HG03520 (cell line): Measurements from ENCODE around the gene STPG2.

Source experiments
- ATAC-seq: cut with Tn5 transposase; IDR thresholded peaks from one replicate; pipeline ENCODE4 v1.9.1; 2021; ENCODE audit warnings: mild to moderate bottlenecking, moderate library complexity; ENCODE audit not compliant: unreplicated experiment

STPG2 gene

DNA sequence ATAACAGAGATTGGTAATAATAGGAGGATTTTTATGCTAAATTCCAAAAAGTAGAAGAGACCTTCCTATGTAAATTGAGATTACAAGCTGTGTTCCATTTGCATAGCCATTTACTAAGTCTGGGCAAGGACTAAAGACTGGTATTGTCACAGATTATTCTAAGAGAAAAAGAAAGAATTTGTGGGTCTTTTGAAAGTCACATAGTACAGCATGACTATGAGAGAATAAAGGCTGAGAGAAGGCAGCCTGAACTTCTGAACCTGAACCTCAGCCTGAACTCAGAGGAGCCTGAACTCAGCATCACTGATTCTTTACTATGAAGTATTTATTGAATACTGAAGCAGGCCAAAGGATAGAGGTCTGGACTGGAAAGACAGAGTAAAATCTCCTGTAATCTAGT lies 297.5 kb downstream of the STPG2 start:
- ATAC-seq: no peak

DNA sequence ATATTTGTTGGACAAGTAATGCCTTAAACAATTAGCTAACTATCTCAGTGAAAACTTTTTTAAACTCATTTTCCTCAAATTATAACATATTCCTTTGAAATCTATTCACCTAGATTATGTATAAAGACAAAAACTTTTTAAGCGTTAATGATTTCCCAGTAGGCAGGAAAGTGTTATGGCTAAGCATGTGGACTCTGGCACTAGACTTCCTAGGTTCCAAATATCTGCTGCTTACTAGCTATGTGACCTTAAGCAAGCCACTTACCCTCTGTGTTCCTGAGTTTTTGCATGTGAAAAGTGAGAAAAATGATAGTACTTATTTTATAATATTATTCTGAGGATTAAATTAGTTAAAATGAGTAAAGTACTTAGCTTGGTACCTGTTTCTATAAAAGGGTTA lies 301.8 kb downstream of the STPG2 start:
- ATAC-seq: no peak

DNA sequence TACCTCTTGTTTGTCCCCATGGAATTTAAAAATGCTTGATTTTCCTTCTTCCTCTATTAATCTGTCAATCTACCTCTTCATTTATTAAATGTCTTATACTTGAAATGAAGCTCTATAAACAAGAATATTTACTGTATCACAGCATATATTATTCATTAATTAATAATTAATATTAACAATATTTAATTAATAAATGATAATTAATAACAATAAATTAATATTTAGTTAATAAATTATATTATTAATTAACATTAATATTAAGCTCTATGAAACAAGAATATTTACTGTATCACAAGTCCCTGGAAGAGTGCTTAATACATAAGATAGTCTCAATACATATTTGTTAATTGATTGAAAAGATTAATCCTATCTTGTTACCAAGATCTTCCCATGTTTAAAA lies 306.6 kb downstream of the STPG2 start:
- no peak for ATAC-seq

DNA sequence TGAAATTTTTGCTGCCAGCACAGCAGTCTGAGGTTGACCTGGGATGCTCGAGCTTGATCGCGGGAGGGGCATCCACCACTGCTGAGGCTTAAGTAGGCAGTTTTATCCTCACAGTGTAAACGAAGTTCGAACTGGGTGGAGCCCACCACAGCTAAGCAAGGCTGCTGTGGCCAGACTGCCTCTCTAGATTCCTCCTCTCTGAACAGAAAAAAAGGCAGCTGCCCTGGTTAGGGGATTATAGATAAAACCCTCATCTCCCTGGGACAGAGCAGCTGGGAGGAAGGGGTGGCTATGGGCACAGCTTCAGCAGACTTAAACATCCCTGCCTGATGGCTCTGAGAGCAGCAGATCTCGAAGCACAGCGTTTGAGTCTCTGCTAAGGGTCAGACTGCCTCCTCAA lies 314.6 kb downstream of the STPG2 start:
- no peak for ATAC-seq

DNA sequence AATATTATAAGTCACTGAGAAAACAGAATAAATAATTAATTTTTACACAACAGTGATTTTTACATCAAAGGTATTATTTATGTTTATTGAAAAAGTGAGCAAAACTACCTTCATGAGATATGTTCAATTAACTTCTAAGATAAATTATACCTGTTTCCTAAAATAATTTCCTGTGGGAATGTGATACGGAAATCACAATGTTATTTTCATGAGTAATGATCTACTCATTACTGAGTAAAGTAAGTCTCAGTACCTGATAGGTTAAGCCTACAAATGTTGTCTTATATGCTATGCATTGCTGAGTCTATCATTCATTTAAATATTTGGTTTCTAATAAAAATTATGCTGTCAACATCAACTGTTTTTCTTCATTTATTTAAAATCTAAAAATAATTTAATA lies 324.0 kb downstream of the STPG2 start:
- no peak for ATAC-seq

DNA sequence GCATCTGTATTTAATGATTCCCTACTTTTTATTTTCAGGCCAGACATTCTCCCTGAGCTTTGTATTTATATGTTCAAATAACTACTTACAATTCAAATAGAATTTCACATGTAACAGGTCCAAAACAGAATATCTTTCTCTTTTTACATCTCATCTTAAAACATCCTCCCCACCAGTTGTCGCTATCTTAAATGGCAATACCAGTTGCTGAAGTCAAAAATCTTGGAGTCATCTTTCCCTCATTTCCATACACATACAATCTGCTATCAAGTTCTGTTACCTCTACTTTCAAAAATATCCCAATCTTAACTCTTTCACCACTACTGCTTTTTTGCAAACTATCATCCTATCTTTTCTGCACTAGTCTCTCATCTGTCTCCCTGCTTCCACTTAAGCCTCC lies 330.5 kb downstream of the STPG2 start:
- no peak for ATAC-seq

DNA sequence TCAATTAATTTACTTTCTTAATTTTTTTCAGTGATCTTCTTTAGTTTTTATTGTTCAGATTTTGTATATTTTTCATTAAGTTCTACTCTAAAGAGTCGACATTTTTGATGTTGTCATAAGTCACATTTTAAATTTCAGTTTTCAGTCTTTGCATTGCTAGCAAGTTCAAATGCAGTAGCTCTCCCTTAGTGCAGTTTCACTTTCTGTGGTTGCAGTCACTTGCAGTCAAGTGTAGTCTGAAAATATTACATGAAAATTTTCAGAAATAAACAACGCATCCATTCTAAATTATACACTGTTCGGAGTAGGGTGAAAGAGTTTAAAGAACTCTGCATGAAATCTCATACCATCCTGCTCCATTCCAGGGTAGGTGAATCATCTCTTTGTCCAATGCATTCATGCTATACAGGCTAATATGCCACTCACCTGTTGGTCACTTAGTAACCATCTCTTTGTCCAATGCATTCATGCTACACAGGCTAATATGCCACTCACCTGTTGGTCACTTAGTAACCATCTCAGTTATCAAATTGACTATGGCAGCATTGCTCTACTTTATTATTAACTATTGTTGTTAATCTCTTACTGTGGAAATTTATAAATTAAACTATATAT lies 356.9 kb downstream of the STPG2 start:
- no peak for ATAC-seq

DNA sequence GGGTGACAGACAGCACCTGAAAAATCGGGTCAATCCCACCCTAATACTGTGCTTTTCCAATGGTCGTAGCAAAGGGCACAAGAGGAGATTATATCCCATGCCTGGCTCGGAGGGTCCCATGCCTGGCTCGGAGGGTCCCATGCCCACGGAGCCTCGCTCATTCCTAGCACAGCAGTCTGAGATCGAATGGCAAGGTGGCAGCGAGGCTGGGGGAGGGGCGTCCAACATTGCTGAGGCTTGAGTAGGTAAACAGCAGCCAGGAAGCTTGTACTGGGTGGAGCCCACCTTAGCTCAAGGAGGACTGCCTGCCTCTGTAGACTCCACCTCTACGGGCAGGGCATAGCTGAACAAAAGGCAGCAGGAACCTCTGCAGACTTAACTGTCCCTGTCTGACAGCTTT lies 365.1 kb downstream of the STPG2 start:
- ATAC-seq: no peak

DNA sequence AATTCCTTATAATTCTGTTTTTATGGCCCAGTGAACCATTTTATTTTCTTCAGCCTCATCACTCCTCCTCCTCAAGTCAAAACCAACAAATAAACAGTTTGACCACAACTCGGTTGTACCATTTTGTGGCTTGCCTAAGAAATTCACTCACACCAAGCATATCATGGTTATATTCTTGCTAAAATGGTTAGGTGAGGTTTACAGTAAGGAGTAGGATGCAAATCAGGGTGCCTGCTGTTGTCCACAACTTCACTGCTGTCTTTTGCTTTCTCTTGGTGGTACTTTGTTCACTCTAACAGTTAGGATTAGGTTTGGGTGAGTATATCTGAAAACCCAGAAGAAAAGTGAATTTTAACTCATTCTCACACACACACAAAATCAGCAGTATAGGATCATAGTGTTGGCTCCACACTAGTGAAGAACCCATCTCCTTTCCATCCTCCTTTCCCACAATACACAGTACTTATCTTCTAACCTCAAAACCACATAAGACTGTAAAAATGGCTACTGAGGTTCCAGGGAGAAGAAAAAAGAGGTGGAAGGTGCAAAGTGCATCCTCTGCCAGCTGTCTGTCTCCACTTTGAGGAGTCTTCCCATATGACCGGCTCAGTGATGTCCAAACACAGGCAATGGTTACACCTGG lies 368.8 kb downstream of the STPG2 start:
- ATAC-seq: no peak

DNA sequence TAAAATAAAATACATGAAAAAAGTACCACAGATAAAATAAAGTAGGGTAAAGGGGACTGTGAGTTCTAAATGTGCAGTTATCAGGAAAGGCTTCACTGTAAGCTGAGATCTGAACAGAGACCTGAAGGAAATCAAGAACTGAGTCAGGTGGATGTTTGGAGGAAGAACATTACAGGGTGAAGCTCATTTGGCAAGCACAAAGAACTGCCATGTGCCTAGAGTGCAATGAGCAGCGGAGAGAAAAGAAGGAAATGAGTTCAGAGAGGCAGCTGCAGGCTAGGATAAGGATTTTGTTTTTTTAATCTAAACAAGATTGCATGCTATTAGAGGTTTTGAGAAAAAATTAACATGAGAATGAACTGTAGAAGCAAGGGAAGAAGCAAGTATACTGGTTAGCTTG lies 373.1 kb downstream of the STPG2 start:
- no peak for ATAC-seq

DNA sequence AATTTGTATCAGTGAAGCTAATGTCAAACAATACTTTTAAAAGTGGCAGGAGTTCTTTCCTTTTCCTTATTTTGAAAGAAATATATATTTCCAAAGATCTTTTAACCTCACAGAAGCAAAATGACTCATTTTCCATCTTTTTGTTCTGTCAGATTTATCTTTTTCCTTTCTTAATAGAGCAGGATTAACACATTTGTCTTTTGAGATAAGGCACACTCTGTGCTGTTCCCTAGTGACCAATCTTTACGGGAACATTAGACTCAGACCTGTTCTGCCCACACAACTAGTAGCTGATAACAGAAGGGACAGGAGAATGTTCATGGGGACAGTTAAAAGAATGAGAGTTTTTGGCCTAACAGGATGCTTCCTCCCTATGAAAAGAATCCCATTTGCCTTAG lies 381.2 kb downstream of the STPG2 start:
- no peak for ATAC-seq

DNA sequence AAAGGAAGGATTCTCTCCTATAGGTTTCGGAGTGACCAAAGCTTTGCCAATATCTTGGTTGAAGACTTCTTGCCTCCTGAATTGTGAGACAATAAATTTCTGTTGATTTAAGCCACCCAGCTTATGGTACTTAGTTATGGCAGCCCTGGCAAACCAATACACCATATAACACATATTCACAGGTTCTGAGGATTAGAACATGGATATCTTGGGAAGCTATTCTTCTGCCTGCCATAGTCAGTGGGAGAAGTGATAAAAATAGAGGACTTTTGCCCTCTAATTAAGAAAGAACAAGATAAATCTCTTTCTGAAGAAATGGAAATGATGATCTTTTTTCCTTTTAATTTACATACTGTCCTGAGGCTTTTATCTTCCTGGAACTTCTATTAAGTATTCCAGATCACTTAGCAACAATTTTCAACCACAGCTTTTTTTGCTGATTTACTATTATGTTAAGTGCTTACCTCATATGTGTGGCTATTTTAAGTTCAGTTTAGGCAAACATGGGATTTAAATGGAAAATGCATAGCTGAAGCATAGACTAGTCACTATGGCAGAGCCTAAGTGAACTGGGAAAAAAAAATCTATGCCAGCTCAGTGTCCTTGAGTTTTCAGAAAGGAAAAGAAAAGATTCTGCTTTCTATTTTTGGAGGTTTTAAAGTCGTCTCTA lies 381.7 kb downstream of the STPG2 start:
- no peak for ATAC-seq

DNA sequence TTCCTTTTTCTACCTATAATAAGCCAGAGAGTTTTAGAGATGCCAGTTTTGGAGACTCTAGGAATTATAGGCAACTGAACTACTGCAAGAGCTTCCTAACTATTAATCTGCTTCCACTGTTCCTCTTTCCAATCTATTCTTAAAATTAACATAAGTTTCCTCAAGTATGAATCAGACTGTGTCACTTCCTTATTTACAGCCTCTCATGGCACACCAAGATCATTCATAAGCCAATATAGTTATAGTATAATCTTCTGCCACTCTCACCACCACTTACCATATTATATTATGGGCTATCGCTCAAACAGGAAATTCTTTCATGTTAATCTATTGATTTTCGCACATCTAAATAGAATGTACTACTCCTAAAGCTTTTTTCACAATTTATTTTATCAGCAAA lies 383.5 kb downstream of the STPG2 start:
- ATAC-seq: no peak

DNA sequence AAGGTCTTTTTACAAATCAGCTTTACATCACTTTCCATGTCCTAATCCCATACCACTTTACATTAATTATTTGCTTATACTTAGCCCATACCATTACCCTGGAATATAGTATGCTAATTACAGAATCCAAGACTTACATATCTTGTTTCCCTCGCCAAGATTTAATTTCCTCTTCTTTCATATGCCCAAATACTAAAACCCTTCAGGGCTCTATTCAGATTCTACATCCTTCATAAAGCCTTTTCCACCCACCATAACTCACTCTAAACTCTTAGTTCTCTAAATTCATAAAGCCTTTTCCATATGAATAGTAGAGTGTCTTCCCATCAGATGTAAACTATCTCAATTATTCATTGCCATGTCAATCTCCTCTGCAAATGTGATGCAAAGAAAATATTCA lies 390.7 kb downstream of the STPG2 start:
- no peak for ATAC-seq

DNA sequence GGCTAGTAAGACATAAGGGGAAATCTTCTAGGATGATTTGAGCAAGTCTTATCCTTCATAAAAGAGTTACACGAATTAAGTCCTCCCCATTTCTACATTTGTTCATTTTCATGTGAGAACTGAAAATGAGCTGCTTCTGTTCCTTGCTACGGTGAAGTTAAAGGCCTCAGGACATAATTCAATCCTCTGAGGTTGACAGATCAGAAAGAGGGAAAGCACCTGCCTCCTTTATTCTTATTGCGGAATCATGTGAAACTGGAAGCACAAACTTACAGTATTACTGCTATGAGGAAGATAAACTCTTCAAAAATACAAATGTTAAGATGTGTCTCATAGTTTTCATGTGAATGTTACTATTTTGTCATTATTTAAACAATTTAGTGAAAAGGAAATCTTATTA lies 395.3 kb downstream of the STPG2 start:
- ATAC-seq: no peak

DNA sequence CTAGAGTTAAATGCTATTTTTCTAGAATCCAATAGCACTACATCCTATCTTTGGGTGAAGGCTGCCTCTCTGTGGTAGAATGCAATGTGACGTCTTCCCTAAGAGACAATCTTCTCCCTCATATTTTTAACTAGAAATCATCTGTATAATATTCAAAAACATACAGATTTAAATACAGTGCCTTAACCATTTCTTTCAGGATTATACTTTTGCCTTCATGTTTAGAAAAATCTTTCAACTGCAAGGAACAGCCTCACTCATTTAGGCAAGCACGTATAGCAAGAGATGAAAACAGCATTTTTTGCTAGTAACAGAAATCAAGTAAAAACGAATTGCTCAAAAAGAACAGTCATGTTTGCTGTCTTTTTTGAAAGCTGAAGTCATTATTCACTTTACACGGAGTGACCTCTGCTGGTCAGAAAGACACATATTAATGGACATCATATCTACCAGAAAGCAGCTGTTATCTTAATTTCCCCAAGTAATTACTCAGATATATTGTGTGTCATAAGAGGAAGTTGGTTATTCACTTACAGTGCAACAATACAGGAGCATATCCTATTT lies 422.3 kb downstream of the STPG2 start:
- no peak for ATAC-seq

DNA sequence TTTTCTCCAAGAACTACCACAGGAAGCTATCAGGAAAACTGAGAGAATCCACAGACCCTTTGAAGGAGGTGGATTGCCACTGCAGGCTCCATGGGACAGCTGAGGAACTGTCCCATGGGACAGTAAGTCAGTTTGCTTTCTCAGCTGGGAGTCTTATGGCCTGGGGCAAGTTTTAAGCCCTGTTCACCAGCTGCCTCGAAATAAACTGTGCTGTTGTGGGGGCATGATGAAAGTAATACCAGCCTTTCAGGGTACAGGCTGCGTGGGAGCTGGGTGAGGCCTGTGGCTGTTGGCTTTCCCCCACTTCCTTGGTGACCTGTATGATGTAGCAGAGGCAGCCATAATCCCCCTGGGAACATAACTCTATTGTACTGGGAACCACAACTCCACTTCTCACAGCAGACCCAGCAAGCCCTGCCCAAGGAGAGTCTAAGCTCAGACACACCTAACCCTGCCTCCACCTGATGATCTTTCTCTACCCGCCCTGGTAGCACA lies 452.1 kb downstream of the STPG2 start:
- no peak for ATAC-seq

DNA sequence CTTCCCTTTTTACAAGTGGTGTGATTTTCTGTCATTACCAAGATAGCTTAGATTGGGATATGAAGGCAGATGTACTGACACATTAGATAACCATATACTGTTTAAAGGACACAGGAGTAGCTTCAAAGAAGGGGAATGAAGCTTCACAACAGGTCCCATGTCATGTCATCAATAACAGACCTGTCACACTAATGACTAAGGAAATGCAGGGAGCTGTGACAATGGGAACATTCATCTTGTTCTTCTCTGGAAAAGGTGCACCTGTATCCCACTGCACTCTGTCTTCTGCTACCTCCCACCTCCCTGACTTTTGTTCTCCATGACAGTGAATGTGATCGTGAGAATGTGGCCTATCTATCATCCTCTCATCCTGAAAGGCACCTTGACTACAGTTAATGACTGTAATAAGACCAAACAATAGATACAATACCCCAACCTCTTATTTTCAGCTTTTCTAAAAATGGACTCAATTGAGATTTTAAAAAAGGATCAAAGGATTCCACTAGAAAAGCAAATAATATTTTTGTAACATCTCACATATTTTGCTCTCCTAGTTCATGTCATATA lies 472.5 kb downstream of the STPG2 start:
- no peak for ATAC-seq

DNA sequence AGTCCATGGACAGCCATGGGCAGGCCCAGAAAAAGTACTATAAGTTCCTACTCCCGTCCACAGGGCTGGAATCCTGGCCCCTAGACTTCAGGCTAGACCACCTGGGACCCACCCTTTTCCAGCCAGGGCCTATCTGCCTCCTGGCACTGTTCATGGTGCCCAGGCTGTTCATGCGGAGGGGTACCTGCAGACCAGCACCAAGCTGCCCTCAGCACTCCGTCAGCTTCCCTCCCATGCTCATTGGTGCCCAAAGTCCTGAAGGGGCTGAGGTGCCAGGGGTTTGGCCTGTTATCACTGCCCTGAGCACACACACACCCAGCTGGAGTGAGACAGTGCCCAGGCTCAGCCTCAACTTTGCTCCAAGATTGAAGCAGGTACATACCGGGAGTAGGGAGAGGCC lies 477.7 kb downstream of the STPG2 start:
- no peak for ATAC-seq

DNA sequence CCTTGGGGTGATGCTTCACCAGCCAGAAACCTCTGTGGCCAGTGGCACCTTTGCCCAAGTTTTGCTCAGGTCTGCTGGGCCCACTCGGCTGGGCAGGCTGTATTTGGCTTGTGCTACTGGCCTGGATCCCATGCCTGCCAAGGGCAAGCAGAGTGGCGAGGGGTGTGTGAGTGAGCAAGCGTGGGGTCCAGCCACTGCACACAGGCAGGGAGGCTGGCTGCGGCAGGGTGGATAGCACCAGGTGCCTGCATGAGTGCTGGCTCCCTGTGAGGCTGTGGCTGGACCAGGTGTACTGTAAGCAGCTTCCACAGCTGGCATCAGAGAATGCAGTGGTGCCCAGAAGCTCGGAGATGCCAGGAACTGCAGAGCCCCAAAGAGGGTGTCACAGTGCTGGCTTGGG lies 478.5 kb downstream of the STPG2 start:
- ATAC-seq: no peak

DNA sequence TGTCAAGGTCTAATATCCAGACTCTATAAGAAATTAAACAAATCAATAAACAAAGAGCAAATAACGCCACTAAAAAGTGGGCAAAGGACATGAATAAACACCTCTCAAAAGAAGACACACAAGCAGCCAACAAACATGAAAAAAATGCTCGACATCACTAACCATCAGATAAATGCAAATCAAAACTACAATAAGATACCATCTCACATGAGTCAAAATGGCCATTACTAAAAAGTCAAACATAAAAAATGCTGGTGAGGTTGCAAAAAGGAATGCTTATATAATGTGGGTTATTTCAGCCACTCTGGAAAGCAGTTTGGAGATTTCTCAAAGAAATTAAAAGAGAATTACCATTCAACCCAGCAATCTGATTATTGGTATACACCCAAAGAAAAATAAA lies 481.1 kb downstream of the STPG2 start:
- ATAC-seq: no peak
